ENCODE data around the gene HPCAL4.

Gene HPCAL4

GRCh38 chr1:39700348-39700747 is 9.1 kb upstream of the HPCAL4 start:
- no peak for DNase-seq

DNA sequence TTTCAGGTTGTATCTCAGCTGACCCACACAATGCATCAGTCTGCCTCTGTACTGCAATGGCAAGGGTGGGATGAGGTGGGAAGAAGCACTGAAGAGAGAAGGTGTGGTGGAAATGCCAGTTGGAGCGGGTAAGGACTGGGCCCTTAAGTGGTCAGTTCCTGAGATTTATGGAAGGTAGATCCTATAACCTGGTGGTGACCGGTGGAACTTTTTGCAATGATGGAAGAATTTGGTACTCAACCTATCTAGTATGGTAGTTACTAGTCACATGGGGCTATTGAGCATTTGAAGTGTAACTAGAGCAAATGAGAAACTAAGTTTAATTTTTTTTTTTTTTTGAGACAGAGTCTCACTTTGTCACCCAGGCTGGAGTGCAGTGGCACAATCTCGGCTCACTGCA is 8.2 kb upstream of the HPCAL4 start:
- DNase-seq: no peak

GRCh38 chr1:39698568-39698967 is 7.3 kb upstream of the HPCAL4 start:
- DNase-seq: no peak

DNA sequence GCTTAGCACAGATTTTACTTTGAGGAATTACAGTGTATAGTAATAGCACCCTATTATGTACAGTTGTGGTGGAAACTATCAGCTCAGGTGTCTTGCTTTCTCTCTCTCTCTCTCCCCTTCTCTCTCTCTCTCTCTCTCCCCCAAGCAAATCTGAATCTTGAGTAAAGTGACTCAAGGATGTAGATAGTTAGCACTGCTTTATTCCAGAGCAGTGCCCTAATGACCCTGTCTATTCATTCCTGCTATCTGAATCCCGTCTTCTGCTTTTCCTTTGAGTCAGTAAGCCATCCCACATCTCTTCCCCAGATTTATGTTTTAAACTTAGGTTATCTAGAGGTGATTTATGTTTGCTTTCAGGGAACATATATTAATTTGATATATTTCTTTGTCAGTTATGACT is 5.2 kb upstream of the HPCAL4 start:
- no peak for DNase-seq

DNA sequence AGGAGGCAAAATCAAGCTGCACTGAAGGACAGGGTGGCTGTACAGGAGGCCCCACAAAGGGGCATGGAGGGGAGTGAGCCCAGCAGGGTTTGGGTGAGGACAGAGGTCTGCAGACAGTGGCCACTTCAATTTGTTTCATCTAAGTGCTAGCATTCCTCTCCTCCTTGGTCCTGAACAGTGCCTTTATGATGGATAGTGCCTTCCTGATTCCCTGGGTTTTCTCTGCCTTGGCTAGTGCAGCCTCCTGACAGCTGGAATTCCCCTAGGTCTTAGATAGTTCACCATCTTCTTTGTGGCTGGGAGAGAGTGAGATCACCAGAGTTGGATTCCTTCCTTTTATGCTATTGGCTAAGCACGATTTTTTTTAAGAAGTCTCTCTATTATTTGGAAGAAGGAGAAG is 3.8 kb upstream of the HPCAL4 start:
- DNase-seq: no peak

- no peak for DNase-seq
Measured at GRCh38 chr1:39694026-39694425, 2.8 kb upstream of the HPCAL4 start.

DNA sequence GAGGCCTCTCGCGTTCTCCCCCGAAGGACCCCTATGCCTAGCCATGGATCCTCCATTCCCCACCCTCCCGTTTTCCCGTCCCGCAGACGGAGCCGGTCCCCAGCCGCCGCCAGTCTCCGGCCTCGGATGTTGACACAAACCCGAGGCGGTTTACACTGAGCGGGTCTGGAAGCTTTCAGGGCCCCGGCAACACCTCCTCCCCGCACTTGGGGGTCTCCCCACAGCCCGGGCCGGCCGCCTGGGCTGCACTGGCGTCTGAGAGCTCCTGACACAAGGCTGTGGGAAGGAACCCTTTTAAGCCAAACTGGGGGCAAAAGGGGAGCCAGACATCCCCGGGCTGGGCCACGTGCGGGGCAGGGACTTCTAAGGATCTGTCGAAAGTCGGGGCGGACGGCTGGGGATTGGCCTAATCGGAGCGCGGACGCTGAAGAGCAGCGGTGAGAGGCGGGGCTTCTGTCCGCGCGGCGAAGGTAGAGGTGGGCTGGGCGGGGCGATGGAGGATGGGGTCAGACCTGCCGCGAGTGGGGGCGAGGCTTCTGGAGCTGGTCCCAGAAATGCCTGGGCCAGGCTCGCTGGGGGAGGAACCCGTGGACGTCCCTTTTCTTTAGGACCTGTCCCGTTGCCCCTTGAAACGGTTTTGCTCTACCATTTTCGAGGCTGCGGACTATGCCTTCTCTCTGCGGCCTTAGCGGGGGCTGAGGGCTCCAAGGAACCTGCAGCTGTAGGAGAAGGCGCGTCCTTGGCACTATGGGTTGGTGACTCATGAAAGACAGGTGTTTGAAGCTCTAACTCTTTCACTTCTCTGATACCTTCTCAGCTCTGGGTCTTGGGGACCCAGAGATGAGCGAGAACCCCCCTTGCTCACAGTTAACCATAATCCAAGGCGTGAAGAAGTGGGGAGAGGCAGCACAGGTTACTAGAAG is 1.2 kb upstream of the HPCAL4 start:
- DNase-seq: peak; percentile 52

DNA sequence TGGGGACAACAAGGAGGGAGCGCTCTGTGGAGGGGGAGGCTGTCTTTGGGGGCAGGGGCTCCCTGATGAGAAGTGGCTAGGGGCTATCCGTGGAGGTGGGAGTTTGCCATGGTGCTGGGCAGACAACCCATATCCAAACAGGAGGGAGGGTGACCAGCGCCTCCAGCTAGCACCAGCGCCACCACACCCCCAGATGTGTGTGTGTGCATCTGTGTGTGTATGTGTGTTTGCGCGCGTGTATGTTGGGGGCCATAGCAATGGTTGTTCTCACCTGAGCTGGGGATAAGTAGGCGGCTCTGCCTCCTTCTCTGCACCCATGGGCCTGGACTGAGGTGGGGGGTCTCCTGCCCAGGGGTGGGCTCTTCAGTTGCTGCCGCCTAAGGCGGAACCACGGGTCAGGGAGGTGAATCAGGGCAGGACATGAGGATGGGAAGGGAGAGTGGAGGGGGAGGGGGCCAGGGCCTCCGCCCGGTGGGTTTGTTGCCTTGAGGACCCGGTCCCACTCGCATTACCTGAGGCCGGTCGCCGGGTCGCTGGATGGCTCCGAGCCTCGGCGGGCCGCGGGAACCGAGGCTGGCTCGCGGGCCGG is 345 bp downstream of the HPCAL4 start:
- no peak for DNase-seq

- DNase-seq: no peak
Measured at GRCh38 chr1:39690225-39690624, 1.0 kb downstream of the HPCAL4 start.

GRCh38 chr1:39689635-39690034 is 1.6 kb downstream of the HPCAL4 start:
- DNase-seq: no peak

GRCh38 chr1:39689214-39689613 is 2.0 kb downstream of the HPCAL4 start:
- no peak for DNase-seq

DNA sequence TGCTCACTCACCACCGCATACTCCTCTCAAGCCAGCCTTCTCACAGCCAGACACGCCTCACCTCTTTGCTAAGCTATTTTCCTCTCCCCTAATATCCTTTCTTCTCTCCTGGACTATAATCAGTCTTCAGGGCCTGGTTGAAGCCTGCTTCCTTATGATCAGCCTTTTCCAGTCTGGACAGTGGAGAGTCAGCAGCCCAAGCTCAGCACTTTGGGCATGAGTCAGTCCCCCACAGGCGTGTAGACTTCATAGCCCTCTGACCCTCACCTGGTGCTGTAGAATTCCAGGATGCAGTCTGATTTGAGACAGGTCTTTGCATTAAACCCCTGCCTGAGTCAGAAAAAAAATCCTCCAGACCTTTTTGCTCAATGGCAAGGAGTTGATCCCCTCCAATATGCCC is 2.5 kb downstream of the HPCAL4 start:
- no peak for DNase-seq

- no peak for DNase-seq
Measured at GRCh38 chr1:39687243-39687642, 4.0 kb downstream of the HPCAL4 start.

- DNase-seq: no peak
Measured at GRCh38 chr1:39685071-39685470, 6.2 kb downstream of the HPCAL4 start.

DNA sequence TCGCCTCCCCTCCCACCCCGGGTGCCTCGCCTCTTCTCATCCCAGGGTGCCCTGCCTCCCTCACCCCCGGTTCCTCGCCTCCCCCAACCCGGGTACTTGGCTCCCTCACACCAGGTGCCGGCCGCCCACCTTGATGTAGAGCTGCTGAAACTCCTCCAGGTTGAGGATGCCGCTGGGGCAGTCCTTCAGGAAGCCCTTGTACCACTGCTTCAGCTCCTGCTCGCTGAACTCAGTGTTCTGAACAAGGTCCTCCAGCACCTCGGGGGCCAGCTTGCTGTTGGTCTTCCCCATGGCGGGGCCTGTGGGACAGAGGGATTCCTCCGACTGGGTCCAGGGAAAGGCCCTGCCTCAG is 6.9 kb downstream of the HPCAL4 start:
- DNase-seq: no peak

- DNase-seq: no peak
Measured at GRCh38 chr1:39683591-39684312, 7.5 kb downstream of the HPCAL4 start.

GRCh38 chr1:39681999-39682398 is 9.2 kb downstream of the HPCAL4 start:
- no peak for DNase-seq

DNA sequence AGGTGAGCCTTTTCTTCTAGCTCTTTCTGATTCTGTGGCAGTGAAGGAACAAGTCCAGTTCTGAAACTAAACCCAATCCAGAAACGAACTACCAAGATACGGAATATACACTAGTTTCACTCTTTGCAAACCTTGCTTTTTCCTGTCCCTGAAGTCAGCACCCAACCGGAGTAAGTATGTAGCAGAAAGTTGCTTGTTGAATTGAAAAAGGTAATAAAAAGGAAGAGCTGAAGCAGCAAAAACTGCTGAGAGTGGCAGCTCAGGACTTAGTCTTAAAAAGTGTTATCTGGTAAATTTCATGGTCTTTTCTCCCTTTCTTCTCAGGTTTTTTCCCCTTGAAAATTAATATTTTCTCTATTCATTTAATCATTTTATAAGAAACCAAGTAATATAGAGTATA is 9.9 kb downstream of the HPCAL4 start:
- no peak for DNase-seq

DNA sequence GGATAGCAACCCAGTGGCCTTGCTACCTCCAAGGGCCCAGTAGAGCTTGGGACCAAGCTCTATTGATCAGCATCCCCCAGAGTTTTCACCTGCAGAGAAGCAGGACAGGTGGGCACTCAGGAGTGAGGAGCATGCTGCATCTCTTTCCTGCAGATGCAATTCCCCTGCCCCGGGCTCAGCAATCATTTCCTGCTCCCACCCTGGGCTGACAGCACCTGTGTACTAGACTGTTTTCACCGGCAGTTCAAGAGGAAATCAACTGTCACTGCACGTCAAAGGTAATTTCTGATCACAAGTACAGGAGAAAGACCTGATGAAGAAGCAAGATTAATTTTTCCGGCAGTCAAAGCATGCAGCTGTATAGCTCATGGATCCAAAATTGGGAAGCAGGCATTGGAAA is 10.5 kb downstream of the HPCAL4 start:
- no peak for DNase-seq

DNA sequence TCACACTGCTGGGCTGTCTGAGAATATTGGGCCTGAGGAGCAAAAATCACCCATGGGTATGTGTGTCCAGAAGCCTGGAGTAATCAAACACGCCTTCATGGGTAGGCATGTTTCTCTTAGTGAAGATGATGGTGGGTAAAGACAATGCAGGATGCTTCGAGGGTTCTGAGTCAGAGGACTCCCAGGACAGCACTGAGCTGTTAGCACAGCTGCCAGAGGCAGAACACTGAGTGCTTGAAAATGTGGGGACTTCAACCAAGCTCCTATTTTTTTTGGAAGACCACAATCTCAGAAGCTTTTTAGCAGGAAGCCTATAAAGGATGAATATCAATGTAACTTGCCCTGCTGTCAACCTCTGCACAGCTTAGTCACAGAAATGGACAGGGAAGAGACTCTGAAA is 11.4 kb downstream of the HPCAL4 start:
- no peak for DNase-seq

DNA sequence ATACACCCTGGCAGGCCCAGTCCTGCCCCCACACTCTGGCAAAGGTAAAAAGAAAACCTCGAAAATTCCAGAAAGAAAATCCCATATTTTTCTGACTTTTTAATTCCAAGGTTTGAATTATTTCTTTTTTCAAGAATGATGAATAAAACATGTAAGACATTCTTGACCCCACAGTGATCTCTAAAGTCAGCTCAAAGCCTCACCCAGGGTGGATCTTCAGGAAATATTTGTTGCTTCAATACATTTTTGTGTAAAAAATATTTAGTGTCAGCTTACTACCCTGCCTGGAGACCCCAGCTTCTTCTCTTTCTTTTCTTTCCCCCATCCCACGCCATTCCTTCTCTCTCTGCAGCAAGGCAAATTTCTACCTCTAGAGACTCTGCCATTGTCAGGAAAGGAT is 12.3 kb downstream of the HPCAL4 start:
- DNase-seq: no peak

GRCh38 chr1:39677645-39678044 is 13.6 kb downstream of the HPCAL4 start:
- DNase-seq: no peak

DNA sequence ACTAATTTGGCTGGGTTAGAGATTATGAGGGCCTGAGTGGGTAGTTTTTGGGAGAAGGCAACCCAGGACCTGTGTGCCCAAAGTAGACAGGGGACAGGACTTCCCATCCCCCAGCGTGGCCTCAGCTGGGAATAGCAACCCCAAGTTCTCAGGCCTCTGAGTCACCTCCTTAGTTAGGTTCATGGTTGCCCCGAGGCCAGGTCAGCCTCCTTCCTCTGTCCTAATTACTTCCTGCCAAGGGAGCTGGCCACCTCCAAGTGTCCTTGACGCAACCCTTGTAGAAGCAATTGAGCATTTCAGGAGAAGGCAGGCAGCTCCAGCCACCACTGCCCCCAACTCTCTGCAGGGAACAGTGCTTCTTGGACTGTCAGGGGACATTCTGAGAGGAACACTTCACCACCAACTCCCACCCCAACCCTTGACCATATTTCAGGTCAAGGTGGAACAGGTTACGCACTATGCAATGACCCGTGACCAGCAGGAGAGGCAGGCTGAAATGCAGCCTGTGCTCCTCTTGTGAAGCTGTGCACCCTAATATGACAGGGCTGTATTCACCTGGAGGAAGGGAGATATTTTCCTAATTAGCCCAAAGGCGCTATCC is 14.2 kb downstream of the HPCAL4 start:
- no peak for DNase-seq

DNA sequence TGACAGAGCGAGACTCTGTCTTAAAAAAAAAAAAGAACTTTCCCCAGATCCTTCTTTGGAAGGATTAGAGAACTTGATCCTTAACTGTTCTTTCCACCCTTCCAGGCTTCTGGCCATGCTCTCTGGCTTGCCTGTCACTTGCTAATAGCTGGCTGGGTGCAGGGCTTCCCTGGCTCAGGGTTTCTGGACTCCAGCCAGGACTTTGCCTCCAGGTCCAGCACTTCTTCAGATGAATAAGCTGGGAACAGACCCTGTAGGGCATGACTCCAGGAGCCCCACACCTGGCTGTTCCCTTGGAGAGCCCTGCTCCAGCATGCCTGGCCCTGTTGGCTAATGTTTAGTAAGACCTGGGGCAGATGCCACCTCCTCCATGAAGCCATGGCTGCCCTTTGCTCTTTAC is 16.0 kb downstream of the HPCAL4 start:
- DNase-seq: no peak
